ENCODE data around the gene XPO6.

The XPO6 gene

DNA sequence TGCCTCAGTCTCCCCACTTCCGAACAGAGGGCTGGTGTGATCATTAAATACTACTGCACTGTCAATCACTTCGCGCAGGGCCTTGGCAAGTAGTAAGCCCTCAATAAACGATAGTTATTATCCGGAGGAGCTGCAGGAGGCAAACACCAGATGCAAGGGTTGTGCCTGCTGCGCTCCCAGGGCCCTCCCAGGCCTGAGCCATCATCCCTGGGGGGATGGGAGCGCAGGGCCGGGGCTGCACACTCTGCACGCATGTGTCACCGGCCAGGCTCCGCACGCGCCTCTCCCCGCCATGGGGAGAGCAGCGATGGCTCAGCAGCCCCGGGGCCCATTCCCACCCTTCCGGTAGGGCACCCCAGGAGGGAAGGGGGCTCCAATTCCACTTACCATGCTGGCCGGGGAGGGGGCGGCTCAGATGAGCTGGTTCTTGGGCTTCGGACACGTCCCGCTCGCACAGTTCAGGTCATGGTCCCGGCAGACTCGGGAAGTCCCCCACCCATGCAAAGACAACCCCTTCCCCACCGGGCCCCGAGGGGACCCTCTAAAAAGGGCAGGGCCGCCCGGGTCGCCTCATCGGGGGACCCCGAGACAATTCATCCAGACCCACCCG is 681 bp downstream of the XPO6 start (continued):
- TF ChIP-seq ZNF837 (tag by site-specific recombination; IDR thresholded peaks at IDR 0.05): no peak
- no peak for TF ChIP-seq ZNF248 (tag by site-specific recombination; IDR thresholded peaks at IDR 0.05)
- no peak for TF ChIP-seq ZNF518A (tag by site-specific recombination; conservative IDR thresholded peaks at IDR 0.05; ENCODE audit: low read depth)
- TF ChIP-seq ZBTB44 (tag by site-specific recombination; IDR thresholded peaks at IDR 0.05): peak; percentile 45; the same call in 1 of the 2 replicates
- no peak for TF ChIP-seq ZNF830 (tag by site-specific recombination; IDR thresholded peaks at IDR 0.05; ENCODE audit: low read depth)
- no peak for TF ChIP-seq ZNF768 (tag by site-specific recombination; IDR thresholded peaks at IDR 0.05)
- TF ChIP-seq BCL11B (tag by site-specific recombination; IDR thresholded peaks at IDR 0.05; ENCODE audit: low read depth): no peak
- no peak for TF ChIP-seq ZNF555 (tag by site-specific recombination; conservative IDR thresholded peaks at IDR 0.05)
- 0 out of 2 replicates have a peak, but pooled peaks have one; percentile 28 for TF ChIP-seq ZNF398 (tag by site-specific recombination; IDR thresholded peaks at IDR 0.05)
- no peak for TF ChIP-seq ZNF530 (tag by site-specific recombination; IDR thresholded peaks at IDR 0.05; ENCODE audit: low read depth)
- TF ChIP-seq, protein P1, sequence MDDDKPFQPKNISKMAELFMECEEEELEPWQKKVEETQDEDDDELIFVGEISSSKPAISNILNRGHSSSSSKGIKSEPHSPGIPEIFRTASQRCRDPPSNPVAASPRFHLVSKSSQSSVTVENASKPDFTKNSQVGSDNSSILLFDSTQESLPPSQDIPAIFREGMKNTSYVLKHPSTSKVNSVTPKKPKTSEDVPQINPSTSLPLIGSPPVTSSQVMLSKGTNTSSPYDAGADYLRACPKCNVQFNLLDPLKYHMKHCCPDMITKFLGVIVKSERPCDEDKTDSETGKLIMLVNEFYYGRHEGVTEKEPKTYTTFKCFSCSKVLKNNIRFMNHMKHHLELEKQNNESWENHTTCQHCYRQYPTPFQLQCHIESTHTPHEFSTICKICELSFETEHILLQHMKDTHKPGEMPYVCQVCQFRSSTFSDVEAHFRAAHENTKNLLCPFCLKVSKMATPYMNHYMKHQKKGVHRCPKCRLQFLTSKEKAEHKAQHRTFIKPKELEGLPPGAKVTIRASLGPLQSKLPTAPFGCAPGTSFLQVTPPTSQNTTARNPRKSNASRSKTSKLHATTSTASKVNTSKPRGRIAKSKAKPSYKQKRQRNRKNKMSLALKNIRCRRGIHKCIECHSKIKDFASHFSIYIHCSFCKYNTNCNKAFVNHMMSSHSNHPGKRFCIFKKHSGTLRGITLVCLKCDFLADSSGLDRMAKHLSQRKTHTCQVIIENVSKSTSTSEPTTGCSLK (tag by site-specific recombination; IDR thresholded peaks at IDR 0.05): no peak
- TF ChIP-seq MYNN (tag by site-specific recombination; IDR thresholded peaks at IDR 0.05; ENCODE audit: borderline replicate concordance): no peak
- peak; percentile 57 for TF ChIP-seq KLF1 (tag by site-specific recombination; IDR thresholded peaks at IDR 0.05)
- TF ChIP-seq ZNF596 (tag by site-specific recombination; IDR thresholded peaks at IDR 0.05): no peak
- TF ChIP-seq ZNF514 (tag by site-specific recombination; IDR thresholded peaks at IDR 0.05): no peak
- peak; percentile 84 for TF ChIP-seq ZNF600 (tag by site-specific recombination; IDR thresholded peaks at IDR 0.05)
- TF ChIP-seq ZBTB20 (tag by site-specific recombination; IDR thresholded peaks at IDR 0.05): peak; percentile 84
- TF ChIP-seq ZNF623 (tag by site-specific recombination; IDR thresholded peaks at IDR 0.05): no peak
- TF ChIP-seq, protein P2, sequence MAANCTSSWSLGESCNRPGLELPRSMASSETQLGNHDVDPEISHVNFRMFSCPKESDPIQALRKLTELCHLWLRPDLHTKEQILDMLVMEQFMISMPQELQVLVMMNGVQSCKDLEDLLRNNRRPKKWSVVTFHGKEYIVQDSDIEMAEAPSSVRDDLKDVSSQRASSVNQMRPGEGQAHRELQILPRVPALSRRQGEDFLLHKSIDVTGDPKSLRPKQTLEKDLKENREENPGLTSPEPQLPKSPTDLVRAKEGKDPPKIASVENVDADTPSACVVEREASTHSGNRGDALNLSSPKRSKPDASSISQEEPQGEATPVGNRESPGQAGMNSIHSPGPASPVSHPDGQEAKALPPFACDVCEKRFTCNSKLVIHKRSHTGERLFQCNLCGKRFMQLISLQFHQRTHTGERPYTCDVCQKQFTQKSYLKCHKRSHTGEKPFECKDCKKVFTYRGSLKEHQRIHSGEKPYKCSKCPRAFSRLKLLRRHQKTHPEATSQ (tag by site-specific recombination; IDR thresholded peaks at IDR 0.05): no peak
- no peak for TF ChIP-seq ZNF146 (tag by site-specific recombination; IDR thresholded peaks at IDR 0.05)
- TF ChIP-seq SETDB1 (IDR thresholded peaks at IDR 0.05; ENCODE audit: insufficient read length, low read length): no peak
- no peak for TF ChIP-seq ZNF174 (tag by site-specific recombination; IDR thresholded peaks at IDR 0.05)
- TF ChIP-seq GLI2 (tag by site-specific recombination; IDR thresholded peaks at IDR 0.05; ENCODE audit: borderline replicate concordance, low read depth): no peak
- no peak for TF ChIP-seq TRIM28 (IDR thresholded peaks at IDR 0.05; ENCODE audit: borderline replicate concordance, low read length)
- TF ChIP-seq ZNF621 (tag by site-specific recombination; IDR thresholded peaks at IDR 0.05): no peak
- TF ChIP-seq ZNF585B (tag by site-specific recombination; IDR thresholded peaks at IDR 0.05): no peak
- no peak for TF ChIP-seq ZNF239 (tag by site-specific recombination; IDR thresholded peaks at IDR 0.05)
- no peak for TF ChIP-seq ZNF548 (tag by site-specific recombination; IDR thresholded peaks at IDR 0.05)

Measured in HEK293 (cell line).